A204.1 (cell line): ENCODE data around the gene NYAP2.

ENCODE experiments used
- FAIRE-seq: peaks from 2 replicates; lab custom pipeline; 2012; peaks lifted over from hg19 to GRCh38; lab: Jason Lieb, UNC

The NYAP2 gene

DNA sequence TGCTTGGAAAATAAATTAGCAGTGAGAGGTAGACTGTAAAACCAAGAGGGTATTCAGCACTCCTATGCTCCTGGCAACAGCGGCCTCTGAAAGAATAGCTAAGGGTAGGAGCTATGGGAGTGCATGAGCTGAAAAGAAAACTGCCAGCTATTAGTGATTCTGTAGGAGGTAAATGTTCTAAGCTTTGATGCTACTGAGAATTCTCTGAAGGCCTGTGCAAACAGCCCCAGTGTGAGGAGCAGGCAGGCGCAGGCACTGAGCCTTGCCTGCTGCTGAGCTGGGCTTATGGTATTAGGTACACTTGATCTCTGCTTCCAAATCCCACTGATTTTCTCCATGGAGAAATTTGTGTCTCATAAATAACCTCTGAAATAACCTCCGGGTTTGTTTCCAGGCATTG lies 86.7 kb downstream of the NYAP2 start:
- FAIRE-seq = no peak

DNA sequence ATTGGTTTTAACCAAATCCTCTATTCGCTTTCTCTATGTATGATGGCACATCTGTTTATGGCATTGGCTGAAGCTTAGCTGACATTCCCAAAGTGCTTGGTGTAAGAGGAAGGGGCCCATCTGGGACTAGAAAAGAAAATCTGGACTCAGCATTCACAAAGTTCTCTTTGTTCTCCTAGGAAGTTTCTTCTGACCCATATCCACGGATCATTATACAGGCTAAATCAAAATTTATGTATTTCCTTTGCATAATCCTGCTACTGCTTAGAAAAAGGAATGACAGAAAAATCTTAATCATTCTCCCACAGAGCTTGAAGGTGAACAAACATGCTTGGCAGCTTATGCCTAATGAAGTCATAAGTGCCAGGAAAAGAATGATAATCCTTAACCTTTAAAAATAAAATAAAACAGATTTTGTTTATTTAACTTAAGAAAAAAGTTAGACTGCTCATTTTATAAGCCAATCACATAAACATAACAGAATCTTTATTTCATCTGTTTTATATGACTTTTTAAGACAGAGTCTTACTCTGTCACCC lies 88.4 kb downstream of the NYAP2 start:
- FAIRE-seq = no peak

DNA sequence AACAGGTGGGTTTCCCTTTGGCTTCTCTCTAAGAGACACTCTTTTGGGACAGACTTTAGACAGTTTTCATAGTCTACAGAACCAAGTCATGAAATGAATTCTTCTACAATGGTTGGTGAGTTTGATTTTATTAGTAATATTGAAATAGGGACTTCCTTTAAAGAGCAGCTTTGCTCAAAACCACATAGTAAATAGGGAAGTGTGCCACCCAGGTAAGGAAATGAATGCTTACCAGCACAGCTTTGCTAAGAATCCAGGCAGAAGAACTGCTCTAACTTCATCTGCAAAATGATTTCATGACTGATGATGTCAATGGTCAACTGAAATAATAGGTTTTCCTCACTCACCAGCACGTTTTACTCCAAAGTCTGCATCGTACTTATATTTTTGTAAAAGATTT lies 89.2 kb downstream of the NYAP2 start:
- no peak for FAIRE-seq

DNA sequence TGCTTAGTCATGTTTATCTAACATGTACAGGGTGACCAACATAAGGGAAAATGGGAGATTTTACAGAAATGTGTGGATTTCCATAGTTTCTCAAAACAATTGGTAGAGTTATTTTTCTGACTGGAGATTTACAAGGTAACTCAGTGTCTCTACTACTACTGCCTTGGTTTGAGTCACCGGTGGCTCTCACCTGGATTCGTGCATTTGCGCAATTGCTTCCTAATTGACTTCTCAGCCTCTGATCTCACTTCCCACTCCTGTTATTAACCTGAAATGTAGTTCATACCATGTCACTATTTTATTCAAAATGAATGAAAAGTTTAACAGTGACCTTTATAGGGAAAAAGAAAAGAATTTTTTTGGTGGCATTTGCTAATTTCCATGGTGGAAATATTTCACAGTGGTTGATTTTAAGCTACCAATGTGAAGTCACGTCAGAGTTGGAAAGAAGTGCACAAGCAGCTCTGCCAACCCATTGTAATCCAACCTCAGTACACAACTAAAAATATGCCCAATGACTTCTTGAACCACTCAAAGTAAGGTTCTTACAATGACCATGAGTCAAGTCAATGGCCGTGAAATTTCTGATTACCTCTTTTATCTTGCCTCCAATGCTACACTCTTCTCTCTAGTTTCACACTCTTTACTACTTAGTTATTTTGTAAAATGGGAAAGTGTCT lies 94.0 kb downstream of the NYAP2 start:
- FAIRE-seq = no peak

DNA sequence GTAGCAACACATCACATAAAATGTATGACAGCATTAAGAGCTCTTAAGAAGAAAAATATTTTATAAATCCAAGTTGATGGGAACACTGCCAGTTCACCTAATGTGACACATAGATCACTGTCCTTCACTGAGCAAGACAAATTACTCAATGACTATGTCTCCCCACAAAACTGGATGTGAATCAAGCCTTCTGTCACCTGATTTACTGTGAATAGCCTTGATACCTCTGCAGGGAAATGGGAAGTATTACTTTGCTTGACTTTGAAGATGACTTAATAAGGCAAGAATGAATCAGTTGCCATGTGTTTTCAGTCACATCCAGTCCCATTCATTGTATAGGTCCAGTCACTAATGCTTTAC lies 94.6 kb downstream of the NYAP2 start:
- FAIRE-seq = no peak

DNA sequence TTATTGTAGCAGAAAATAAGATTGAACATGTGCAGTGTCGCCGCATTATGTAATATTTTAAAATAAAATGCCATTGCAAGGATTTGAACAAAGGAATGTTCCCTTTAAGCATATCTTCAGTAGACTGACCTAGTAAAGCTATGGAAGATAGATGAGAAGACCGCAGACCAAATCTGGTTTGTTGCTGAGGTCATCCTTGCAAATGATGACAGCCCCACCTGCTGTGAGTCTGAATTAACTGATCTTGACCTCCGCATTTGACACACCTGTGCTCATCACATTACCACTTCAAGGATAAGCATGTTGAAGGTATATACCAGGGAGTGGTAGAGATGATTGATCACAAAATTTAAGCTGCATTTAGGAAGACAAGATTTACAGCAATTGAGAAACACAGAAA lies 96.2 kb downstream of the NYAP2 start:
- no peak for FAIRE-seq

DNA sequence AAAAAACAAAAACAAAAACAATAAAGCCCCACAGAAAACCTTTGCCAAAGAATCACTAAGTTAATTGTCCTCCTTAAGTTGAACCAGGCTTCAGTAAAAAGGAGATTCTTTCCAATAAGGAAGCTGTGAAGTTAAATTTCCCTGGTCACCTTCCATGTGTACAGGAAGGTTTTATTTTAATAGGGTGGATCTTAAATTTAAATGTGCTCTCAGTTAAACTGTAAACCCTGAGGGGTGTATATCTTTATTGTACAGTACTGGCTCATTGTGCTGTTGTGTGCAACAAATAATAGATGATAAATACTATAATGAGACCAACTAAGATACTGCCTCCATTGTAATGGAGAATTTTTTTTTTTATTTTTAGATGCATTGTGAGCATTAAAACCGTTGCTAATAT lies 97.1 kb downstream of the NYAP2 start:
- FAIRE-seq = no peak

DNA sequence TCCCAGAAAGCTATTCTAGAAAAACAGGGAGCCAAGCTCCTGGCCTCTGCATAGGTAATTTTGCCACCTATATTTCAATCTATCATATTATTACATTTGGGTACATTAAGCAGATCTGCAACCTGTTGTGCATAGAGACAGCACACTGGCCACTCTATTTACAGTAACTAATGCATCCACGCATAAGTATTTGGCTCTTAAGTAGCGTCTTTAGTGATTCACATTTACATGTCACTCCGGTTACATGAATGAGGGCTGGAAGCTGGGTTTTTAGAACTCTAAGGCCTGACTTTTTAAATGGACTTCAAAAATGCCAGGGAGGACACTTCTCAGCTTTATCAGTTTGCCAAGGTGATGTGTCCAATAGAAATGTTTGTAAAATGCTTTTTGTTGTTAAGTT lies 97.7 kb downstream of the NYAP2 start:
- FAIRE-seq = no peak

DNA sequence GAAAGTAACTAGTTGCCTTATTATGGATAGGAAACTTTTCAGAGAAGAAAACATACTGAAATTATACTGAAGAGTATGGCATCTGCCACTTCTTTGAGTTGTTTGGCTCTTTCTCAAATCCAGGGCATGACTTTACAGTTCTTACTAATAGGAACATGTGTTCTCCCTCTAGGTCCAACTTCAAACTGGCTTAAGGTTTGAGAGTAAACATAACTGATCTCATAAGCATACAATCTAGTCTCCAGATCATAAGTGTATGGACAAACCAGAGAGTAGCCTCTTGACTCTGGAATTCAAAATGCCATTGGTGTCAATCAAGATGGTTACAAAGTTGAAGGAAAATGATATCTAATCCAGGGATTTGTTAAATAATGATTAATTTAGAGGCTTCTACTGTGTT lies 101.5 kb downstream of the NYAP2 start:
- FAIRE-seq = no peak

DNA sequence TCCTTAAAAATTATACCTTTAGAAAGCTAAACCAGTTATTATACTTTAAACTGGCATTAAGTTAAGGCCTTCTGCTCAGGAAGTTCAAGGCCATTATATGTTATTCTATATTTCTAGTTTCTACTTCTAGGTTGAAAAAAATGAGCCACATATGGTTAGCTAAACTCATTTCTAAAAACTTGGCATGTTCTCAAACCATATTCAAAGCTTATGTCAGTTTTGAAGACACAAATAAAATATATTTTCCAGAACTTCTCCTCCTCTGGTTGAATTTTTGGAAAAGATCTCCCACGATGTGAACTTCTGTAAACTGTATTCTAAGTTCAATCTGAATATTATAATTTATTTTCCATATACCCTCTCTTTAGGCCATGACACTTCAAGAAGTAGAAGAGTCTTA lies 103.5 kb downstream of the NYAP2 start:
- FAIRE-seq = no peak

DNA sequence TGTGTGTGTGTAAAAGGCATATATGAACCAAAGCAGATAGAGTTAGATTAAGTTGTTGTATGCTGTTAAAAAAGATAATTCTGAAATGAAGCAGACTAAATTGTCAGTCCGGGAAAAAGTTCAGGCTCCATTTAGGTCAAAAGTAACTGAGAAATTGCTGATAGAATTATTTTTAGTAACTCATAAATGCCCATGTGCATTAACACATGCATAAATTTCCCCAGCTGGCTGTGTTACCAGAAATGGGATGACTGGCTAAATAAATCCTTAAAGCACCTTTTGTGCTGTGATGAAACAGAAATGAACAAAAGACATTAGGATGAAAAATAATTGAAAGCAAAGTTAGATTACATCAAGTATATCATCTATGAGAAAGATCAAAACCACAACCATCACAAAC lies 111.3 kb downstream of the NYAP2 start:
- FAIRE-seq = no peak

DNA sequence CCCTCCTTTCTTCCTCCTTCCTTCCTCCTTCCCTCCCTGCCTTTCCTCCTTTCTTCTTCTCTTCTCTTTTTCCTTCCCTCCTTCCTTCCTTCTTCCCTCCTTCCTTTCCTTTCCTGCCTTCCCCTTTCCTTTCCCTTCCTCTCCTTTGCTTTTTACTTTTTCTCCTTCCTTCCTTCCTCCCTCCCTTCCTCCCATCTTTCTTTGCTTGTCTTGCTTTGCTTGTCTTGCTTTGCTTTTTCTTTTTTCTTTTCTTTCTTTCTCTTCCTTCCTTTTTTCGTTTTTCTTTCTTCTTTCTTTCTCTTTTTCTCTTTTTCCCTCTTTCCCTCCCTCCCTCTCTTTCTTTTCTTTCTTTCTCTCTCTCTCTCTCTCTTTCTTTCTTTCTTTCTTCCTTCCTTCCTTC lies 113.0 kb downstream of the NYAP2 start:
- no peak for FAIRE-seq

DNA sequence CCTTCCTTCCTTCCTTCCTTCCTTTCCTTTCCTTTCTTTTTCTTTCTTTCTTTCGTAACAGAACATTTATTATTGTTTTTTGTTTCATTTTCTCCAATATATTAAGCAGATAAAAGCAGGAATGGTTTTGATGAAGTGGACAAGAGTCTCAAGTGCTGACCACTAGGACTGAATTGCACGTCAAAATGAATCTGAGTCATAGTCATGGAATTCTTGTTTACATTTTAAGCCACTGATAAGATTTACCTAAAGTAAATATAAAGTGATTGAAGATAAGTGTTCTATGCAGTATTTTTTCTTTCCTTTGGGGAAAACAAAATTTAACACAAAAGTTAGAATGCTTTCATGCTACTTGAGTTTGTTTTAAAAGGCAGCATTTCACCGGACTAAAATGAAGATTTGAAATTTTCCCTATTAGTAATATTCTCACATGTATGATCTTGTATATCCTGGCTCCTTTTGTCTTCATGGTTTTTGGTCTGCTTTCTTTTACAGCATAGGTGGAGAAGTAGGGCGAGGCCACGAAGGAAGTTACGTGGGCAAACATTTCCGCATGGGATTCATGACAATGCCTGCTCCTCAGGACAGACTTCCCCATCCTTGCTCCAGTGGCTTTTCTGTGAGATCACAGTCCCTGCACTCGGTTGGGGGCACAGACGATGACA lies 113.5 kb downstream of the NYAP2 start:
- no peak for FAIRE-seq

DNA sequence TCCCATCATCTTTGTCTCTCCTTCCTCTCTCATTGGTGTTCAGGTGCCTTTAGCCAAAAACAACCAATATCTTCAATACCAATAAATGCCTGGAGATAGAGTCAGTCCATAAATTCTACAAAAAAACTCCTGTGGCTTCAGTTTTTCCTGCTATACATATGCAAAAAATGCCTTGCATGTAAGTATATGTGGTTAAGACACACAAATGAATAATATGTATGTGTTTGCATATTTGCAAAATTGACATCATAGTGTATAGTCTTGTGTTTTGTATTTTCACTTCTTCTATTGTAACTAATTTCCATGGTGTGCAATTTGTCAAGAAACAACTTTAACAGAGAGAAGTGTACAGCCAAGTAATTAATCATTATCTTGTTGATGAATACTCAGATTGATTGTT lies 115.5 kb downstream of the NYAP2 start:
- FAIRE-seq = no peak

DNA sequence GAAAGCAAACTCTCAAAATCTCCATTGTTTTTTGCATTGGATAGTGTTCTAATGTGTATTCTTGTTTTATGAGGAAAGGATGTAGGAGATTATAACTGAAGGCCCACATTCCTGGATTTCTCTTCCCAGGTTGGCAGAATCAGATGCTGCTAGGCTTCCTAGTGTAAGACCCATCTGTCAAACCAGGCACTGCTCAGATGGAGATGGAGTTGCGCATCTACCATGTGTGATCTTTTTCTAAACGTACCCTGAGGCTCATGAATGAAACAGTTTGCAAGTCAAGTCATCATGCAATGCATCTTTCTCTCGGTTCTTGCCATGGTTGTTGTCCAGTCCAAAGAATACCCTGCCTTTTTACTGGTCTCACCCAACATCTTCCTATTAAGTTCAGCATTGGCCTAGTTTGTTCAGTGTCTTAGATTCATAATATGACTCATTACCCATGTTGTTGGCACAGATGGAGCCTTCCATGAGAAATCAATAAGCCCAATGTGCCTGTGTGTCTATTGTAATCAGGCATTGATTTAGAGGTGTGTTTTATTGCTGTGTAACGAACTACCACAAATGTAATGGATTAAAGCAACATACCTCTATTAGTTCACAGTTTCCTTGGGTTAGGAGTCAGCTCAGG lies 127.4 kb downstream of the NYAP2 start:
- FAIRE-seq = no peak

DNA sequence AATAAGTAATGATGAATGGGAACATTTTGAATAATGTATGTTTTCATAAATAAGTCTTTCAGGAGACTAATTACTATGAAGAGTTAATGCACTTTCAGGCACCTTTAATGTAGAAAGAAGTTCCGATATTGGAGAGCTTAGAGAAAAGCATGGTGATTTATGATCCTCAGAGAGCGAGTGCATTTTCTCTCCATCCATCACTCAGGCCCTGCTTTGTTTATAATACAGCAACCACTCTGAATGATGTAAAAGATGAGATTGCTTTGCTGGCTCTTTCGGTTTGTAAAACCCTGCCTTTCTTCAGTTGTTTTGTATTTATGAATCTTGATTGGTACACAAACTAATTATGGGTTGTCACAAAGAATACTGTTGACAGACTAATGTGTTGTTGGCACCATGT lies 132.0 kb downstream of the NYAP2 start:
- FAIRE-seq = no peak

DNA sequence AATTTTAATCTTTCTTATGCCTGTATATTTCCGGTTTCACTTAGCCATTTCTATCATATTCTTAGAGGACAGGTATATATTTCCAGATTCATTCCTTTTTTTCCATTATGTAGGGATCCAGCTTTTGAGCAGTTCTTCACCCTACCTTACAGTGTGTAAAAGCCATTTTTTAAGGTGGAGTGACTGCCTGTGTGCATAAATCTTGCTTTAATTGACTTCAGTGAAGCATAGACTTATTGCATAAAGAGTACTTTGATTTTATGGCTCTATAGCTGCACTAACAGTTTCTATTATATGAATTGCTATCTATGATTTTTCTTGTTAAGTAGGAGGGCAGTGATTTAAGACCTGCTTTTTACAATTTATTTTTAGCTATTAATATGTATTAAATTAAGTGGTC lies 132.6 kb downstream of the NYAP2 start:
- no peak for FAIRE-seq

DNA sequence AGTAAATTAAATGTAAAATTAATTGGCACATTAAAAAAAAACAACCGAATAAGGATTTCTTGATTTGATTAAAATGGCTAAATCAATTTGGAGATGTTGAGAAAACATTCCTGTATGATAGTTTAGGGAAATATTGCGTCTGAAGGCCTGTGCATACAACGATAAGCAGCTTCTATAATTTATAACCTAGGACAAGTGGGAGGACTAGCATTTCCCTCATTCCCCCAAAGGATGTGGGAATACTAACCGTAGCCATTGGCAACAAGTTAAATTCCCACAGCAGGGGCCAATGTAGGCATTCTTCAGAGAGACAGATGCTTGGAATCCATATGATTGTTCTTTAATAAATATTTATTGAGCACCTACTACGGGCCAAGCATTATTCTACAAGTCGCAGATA lies 134.5 kb downstream of the NYAP2 start:
- FAIRE-seq = no peak

DNA sequence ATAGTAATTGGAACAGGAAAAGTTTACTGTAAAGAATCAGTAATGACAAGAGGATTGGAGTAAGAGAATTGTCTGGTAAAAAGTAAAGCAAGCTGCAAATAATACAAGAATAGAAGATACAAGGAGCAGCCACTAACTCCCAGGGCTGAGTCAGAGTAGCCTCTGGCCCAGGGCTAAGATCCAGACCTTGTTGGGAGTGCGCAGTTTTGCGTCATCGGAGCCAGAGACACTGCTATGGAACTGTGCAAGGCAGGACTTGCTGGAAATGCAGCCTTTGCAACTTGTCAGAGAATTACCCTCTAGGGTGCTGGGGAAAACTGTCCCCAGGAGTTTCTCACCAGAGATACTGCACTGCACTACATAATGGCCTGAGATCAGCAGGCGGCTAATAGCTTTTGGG lies 135.2 kb downstream of the NYAP2 start:
- FAIRE-seq = no peak

DNA sequence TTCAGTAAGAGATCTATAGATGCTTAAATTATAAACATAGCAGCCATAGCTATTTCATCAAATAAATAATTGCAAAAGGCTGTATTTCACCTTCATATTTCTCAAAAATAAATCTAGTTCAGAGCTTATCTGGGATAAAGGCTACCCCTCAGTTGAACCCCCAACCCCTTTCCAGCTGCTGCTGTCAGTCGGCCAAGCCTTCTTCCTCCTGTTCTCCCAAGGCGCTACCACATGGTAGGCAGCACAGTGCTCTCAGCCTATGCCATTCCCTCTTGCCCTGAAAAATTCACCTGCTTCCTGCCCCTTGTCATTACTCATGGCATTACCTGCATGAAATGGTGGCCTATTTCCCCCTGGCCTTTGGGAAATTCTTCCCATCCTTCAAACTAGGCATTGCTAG lies 136.5 kb downstream of the NYAP2 start:
- FAIRE-seq = no peak

DNA sequence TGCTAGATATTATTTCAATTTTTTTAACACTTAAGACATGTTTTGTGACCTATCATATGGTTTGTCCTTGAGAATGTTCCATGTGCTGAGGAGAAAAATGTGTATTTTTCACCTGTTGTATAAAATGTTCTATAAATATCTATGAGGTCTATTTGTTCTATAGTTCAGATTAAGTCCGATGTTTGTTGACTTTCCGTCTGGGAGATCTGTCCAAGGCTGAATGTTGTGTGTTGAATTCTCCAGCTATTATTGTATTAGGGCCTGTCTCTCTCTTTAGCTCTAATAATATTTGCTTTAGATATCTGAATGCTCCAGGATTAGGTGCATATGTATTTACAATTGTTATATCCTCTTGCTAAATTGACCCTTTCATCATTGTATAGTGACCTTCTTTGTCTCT lies 144.1 kb downstream of the NYAP2 start:
- FAIRE-seq = no peak

DNA sequence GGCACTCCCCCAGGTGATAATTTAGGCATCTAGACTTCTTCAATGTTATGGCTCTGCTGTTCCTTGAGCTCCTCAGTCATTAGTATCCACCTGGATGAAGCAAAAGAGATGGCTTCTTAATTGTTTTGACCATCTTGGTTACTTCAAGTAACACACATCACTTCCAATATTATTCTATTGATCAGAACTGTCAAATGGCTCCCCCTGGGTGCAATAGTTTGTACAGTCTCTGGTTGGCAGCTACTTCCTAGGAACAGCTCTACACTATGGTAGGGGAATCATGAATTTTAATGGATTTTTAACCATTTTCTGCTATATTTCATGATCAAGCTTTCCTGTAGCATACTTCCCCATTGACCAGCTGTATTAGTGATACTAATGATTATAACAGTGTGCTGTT lies 157.0 kb downstream of the NYAP2 start:
- FAIRE-seq = no peak

DNA sequence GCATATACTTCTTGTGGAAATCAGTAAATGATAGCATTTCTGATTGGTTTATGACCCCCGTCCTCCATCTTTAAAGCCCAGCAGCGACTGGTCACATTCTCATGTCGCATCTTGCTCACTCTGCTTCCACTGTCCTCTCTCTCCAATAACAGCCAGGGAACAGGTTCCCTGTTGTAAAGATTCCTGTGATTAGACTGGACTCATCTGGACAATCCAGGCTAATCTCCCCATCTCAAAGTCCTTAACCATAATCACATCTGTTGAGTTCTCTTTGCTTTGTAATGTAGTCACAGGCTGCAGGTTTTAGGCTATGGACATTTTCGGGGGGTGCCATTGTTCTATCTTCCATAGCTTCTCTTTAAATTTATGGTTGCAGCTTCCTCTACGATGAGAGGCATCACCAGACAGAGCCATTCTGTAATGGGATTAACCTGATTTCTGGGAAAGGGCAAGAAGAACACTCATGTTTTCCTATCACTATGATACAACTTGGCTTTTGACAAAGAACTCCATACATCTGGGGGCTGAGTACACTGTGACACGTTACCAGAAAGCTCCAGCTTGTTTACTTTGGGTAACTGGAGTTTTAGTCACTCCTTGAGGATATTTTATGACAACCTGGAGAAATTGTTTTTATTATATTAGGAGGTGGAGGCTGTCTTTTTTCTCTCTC lies 159.0 kb downstream of the NYAP2 start:
- FAIRE-seq = no peak
